PFSK-1 (cell line): ENCODE results near the gene XYLT1.
A peak's percentile ranks its signal among the peaks of the same experiment; 100 is the strongest.

Source experiments
- FOXP2 ChIP-seq: optimal IDR thresholded peaks from 2 replicates; pipeline ENCODE3; 2011; ENCODE audit warnings: borderline replicate concordance, control low read depth, inconsistent platforms; ENCODE audit not compliant: insufficient read depth; ENCODE audit errors: extremely low read length, extremely low read depth
- POLR2AphosphoS5 ChIP-seq: IDR thresholded peaks from 2 replicates; pipeline ENCODE4 v1.6.1; 2012; ENCODE audit warnings: low read depth, mild to moderate bottlenecking, control low read depth, low read length, moderate library complexity
- REST ChIP-seq, 2 experiments: IDR thresholded peaks; 2 replicates each; pipeline versions ENCODE4 v1.6.1 to v1.8.0; 2011 to 2012; ENCODE audit warnings: low read depth in 2 of 2, low read length in 2 of 2, control low read depth in 1 of 2, inconsistent platforms in 1 of 2, mild to moderate bottlenecking in 1 of 2, moderate library complexity in 1 of 2; ENCODE audit not compliant: insufficient read depth in 1 of 2
- SIN3A ChIP-seq: IDR thresholded peaks from 2 replicates; pipeline ENCODE4 v1.6.1; 2012; ENCODE audit warnings: mild to moderate bottlenecking, low read length, moderate library complexity, borderline replicate concordance; ENCODE audit not compliant: insufficient read depth
- TAF1 ChIP-seq: IDR thresholded peaks from 2 replicates; pipeline ENCODE4 v1.6.1; 2012; ENCODE audit warnings: low read length, control low read depth, borderline replicate concordance; ENCODE audit not compliant: insufficient read depth

XYLT1 gene

GRCh38 chr16:17143546-17144419, 327.0 kb downstream of the XYLT1 start:
- TF ChIP-seq TAF1: no peak
- no peak for TF ChIP-seq FOXP2
- no peak for TF ChIP-seq SIN3A
- TF ChIP-seq POLR2AphosphoS5: no peak
- TF ChIP-seq REST (IDR thresholded peaks at IDR 0.05; ENCODE audit: insufficient read depth in 1 of 2, low read depth in 2 of 2, low read length in 2 of 2): no peak

DNA sequence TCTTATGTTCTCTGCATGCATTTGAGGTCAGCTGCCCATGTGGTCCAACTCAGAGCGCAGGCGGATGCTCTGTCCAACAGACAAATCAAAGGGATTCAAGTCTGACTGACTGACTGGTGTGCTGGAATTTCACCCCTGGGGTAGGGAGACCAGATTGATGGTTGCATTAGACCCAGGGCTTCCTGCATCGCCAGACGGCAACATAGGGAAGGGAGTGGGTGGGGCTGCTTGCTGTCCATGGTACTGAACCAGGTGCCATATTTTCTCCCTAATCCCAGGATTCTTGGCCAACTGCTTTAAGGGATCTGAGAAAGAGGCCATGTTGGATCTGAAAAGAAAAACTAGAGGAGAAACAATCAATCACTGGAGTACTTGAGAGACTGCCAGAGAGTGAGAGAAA, 332.0 kb downstream of the XYLT1 start:
- TF ChIP-seq REST (IDR thresholded peaks at IDR 0.05; ENCODE audit: insufficient read depth in 1 of 2, low read depth in 2 of 2, low read length in 2 of 2): peak; percentile 86 to 94
- no peak for TF ChIP-seq FOXP2

DNA sequence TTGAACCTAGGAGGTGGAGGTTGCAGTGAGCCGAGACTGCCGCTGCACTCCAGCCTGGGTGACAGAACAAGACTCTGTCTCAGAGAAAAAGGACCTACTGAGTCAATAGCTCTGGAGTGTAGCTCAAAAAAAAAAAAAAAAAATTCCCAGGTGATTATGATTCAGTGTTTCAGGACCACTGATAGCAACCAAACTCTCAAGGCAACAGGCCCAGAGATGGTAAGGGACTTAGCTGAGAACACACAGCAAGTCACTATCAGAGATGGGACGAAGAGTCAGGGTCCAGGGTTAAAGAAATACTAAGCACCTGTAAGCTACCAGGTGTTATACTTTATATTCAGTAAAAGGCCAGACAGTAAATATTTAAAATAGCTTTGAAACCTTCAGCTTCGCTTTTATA, 335.3 kb downstream of the XYLT1 start:
- TF ChIP-seq SIN3A (no peak), TAF1 (no peak), FOXP2 (no peak), REST (IDR thresholded peaks at IDR 0.05; ENCODE audit: insufficient read depth in 1 of 2, low read depth in 2 of 2, low read length in 2 of 2) (peak in 1 of 2 experiments; percentile 62; a peak in 2 of 4 replicates)

DNA sequence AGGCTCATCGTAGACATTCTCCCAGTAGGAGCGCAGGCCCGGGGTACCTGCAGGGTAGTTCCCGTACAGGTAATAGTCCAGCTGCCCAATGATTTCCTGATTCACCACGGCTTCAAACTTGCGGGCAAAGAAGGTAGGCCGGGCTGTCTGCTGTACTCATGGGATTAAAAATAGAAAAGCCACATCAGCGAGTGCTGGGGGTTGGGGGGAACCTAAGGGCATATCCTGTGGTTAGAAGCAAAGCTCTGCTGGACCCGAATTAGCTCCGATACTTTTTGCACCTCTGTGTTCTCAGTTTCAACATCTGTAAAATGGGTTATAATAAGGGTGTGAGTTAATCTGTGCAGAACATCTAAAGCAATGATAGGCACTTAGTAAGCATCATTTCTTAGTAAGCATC, 336.2 kb downstream of the XYLT1 start:
- TF ChIP-seq TAF1 (no peak), FOXP2 (no peak), REST (IDR thresholded peaks at IDR 0.05; ENCODE audit: insufficient read depth in 1 of 2, low read depth in 2 of 2, low read length in 2 of 2) (no peak), POLR2AphosphoS5 (no peak), SIN3A (no peak)

DNA sequence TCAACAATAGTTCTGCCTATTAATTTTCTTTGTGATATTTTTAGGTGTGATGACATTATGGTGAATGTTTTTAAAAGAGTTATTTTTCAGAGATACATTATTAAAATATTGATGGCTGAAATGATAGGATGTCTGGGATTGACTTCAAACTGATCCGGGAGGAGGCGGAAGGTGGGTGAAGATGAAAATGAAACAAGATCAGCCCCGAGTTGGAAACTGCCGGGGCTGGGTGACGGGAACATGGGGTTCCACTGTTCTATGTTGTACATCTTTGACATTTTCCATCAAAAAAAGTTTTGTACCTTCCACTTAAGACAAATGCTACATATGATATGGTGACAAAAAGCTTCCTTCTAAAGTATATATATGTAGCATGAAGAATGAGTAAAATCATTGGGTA, 336.9 kb downstream of the XYLT1 start:
- no peak for TF ChIP-seq REST (IDR thresholded peaks at IDR 0.05; ENCODE audit: insufficient read depth in 1 of 2, low read depth in 2 of 2, low read length in 2 of 2)
- TF ChIP-seq SIN3A: no peak
- TF ChIP-seq TAF1: no peak
- no peak for TF ChIP-seq FOXP2
- no peak for TF ChIP-seq POLR2AphosphoS5
